Measurements from ENCODE around the gene STARD3. TPM values are rescaled to one million over a fixed set of nuclear protein-coding genes. Genes with fewer than 3 reads are reported as not detected.

The STARD3 gene
- total and polyA plus RNA-seq, 2 of the 13 experiments (the other 11 are each of a cell fraction or from before 2014, with no cell fraction given): 34.6 to 100 TPM

GRCh38 chr17:39652587-39653315 is 15.8 kb downstream of the STARD3 start (continued):
- TF ChIP-seq NR3C1 (CRISPR knock-in tag; IDR thresholded peaks at IDR 0.05) (no peak), SUZ12 (IDR thresholded peaks at IDR 0.05; ENCODE audit: low read depth, low read length) (no peak), ZNF335 (CRISPR knock-in tag; IDR thresholded peaks at IDR 0.05) (no peak), PAWR (CRISPR knock-in tag; IDR thresholded peaks at IDR 0.05; ENCODE audit: borderline replicate concordance) (no peak), ZNF253 (CRISPR knock-in tag; IDR thresholded peaks at IDR 0.05; ENCODE audit: borderline replicate concordance) (no peak), NR2F2 (IDR thresholded peaks at IDR 0.05; ENCODE audit: borderline replicate concordance, low read depth) (no peak), IRF9 (CRISPR knock-in tag; IDR thresholded peaks at IDR 0.05; ENCODE audit: borderline replicate concordance) (no peak), SALL2 (CRISPR knock-in tag; IDR thresholded peaks at IDR 0.05) (no peak), DNMT1 (CRISPR knock-in tag; IDR thresholded peaks at IDR 0.05) (peak; percentile 65; the same call in 1 of the 2 replicates), NFIB (CRISPR knock-in tag; IDR thresholded peaks at IDR 0.05; ENCODE audit: borderline replicate concordance) (no peak), MTERF4 (CRISPR knock-in tag; IDR thresholded peaks at IDR 0.05) (no peak), HINFP (CRISPR knock-in tag; IDR thresholded peaks at IDR 0.05; ENCODE audit: low read depth) (peak; percentile 72; the same call in 1 of the 2 replicates), TGIF2 (CRISPR knock-in tag; IDR thresholded peaks at IDR 0.05) (no peak), ZIK1 (CRISPR knock-in tag; IDR thresholded peaks at IDR 0.05; ENCODE audit: borderline replicate concordance, low read depth) (peak; percentile 59; the same call in 1 of the 2 replicates), ZNF20 (CRISPR knock-in tag; IDR thresholded peaks at IDR 0.05) (no peak), ZNF34 (CRISPR knock-in tag; IDR thresholded peaks at IDR 0.05; ENCODE audit: borderline replicate concordance) (0 out of 2 replicates have a peak, but pooled peaks have one; percentile 61), ZNF367 (CRISPR knock-in tag; IDR thresholded peaks at IDR 0.05; ENCODE audit: borderline replicate concordance) (no peak), CSRNP1 (CRISPR knock-in tag; IDR thresholded peaks at IDR 0.05) (no peak), ZNF784 (CRISPR knock-in tag; IDR thresholded peaks at IDR 0.05; ENCODE audit: borderline replicate concordance) (no peak), ZNF616 (CRISPR knock-in tag; IDR thresholded peaks at IDR 0.05; ENCODE audit: low read depth) (no peak), ATF3 (CRISPR knock-in tag; IDR thresholded peaks at IDR 0.05) (no peak), ZNF549 (CRISPR knock-in tag; IDR thresholded peaks at IDR 0.05) (no peak), SMARCC2 (IDR thresholded peaks at IDR 0.05) (no peak), ARNTL (CRISPR knock-in tag; IDR thresholded peaks at IDR 0.05) (0 out of 2 replicates have a peak, but pooled peaks have one; percentile 41)

All from HepG2 (cell line).